ENCODE results near the gene RMND5A.

DNA sequence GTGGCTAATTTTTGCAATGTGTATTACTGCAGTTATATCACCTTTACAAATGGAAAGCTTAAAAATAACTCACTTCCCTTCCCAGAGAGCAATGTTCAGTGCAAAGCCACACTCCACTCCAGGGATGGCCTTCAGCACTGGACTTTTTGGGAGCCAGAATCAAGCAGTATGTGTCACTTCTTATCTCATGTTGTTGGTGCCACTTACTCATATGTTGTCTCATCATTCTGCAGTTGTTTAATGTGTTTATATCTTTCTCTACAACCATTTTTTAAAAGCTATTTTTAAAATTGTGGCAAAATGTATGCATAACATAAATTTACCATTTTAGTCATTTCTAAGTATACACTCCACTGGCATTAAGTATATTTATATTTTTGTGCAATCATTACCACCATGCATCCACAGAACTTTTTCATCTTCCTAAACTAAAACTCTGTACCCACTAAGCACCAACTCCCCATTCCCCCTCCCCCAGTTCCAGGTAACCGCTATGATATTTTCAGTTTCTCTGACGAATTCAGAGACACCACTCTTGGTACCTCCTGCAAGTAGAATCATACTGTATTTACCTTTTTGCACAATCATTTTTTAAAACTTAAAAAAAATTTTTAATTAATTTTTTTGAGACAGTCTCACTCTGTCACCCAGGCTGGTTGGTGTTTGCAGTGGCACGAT, 102.7 kb downstream of the RMND5A start:
- TF ChIP-seq ELF4 (IDR thresholded peaks at IDR 0.05) (no peak), FOXA1 (IDR thresholded peaks at IDR 0.05) (no peak), FOXM1 (IDR thresholded peaks at IDR 0.05; ENCODE audit: borderline replicate concordance) (no peak), ARNT (IDR thresholded peaks at IDR 0.05) (no peak), SP1 (IDR thresholded peaks at IDR 0.05) (no peak), L3MBTL2 (conservative IDR thresholded peaks at IDR 0.05) (no peak), SUZ12 (IDR thresholded peaks at IDR 0.05) (no peak), NFRKB (IDR thresholded peaks at IDR 0.05) (no peak), ZNF384 (IDR thresholded peaks at IDR 0.05) (no peak), TARDBP (IDR thresholded peaks at IDR 0.05) (no peak)

Measured in HEK293T (cell line).